ENCODE data around the gene PAWR.

- TF ChIP-seq POLR2A (IDR thresholded peaks at IDR 0.05) (no peak), CTCF (IDR thresholded peaks at IDR 0.05) (no peak)
These were observed 32.5 kb downstream of the PAWR start for GRCh38 chr12:79658221-79658620.

Measured in breast epithelium (tissue), 3 donors.